RWPE2 (cell line): ENCODE data around the gene DNAH9.

ENCODE experiments used
- ATAC-seq: fragments of 200-7000 bp; cut with Tn5 transposase; 3 replicates; pipeline ENCODE4 v1.9.1; 2021; ENCODE audit warnings: low read depth
- DNase-seq: peaks from one replicate; pipeline ENCODE4 v3.0.0-alpha.2; 2020; ENCODE audit warnings: low spot score
- H3K27ac ChIP-seq: fragments of 450-650 bp; 2 replicates; pipeline ENCODE4 v1.5.1; 2017; ENCODE audit warnings: mild to moderate bottlenecking; ENCODE audit not compliant: poor library complexity, severe bottlenecking
- H3K27me3 ChIP-seq: fragments of 250-450 bp; sonication (Bioruptor Pico); 2 replicates; pipeline ENCODE4 v1.5.1; 2021; ENCODE audit warnings: mild to moderate bottlenecking, moderate library complexity; ENCODE audit not compliant: insufficient read depth, poor library complexity, severe bottlenecking
- H3K36me3 ChIP-seq: fragments of 250-450 bp; sonication (Bioruptor Pico); 2 replicates; pipeline ENCODE4 v1.5.1; 2020; ENCODE audit warnings: low read depth, mild to moderate bottlenecking, moderate library complexity
- H3K4me1 ChIP-seq: fragments of 250-450 bp; sonication (Bioruptor Pico); 2 replicates; pipeline ENCODE4 v1.5.1; 2021; ENCODE audit warnings: mild to moderate bottlenecking, moderate library complexity; ENCODE audit not compliant: insufficient read depth, poor library complexity, severe bottlenecking
- H3K4me3 ChIP-seq: fragments of 250-450 bp; sonication (Bioruptor Pico); 2 replicates; pipeline ENCODE4 v1.5.1; 2021; ENCODE audit warnings: mild to moderate bottlenecking, moderate library complexity; ENCODE audit not compliant: severe bottlenecking
- H3K9me3 ChIP-seq: fragments of 250-450 bp; sonication (Bioruptor Pico); 2 replicates; pipeline ENCODE4 v1.5.1; 2021; ENCODE audit warnings: mild to moderate bottlenecking, moderate library complexity; ENCODE audit not compliant: severe bottlenecking
- TF ChIP-seq, protein P1 (sequence below): fragments of 450-650 bp; IDR thresholded peaks from one replicate; pipeline ENCODE4 v1.5.1; 2017; ENCODE audit warnings: mild to moderate bottlenecking, moderate library complexity; ENCODE audit not compliant: poor library complexity, severe bottlenecking

Gene DNAH9

DNA sequence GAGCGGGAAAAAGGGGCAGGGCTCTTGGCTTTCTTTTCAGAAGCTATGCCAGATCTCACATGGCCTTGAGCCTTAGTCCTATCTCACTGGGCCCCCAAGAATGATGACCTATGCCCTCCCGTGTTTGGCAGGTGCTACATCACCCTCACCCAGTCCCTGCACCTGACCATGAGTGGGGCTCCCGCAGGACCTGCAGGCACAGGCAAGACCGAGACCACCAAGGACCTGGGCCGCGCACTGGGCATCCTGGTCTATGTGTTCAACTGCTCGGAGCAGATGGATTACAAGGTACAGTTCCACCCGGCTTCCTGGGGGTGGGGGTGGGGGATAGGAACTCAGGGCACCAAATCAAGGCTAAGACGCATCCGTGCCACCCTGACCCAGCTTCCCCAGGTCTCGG lies 120.9 kb downstream of the DNAH9 start:
- Histone ChIP-seq H3K27ac (no peak overlapping the region), H3K4me3 (no peak overlapping the region), H3K27me3 (no peaks in the 10 kb centered on the region), H3K36me3 (no peaks in the 10 kb centered on the region), H3K9me3 (no peaks in the 10 kb centered on the region), H3K4me1 (no peaks in the 10 kb centered on the region)
- DNase-seq, result no peak
- TF ChIP-seq, protein P1, sequence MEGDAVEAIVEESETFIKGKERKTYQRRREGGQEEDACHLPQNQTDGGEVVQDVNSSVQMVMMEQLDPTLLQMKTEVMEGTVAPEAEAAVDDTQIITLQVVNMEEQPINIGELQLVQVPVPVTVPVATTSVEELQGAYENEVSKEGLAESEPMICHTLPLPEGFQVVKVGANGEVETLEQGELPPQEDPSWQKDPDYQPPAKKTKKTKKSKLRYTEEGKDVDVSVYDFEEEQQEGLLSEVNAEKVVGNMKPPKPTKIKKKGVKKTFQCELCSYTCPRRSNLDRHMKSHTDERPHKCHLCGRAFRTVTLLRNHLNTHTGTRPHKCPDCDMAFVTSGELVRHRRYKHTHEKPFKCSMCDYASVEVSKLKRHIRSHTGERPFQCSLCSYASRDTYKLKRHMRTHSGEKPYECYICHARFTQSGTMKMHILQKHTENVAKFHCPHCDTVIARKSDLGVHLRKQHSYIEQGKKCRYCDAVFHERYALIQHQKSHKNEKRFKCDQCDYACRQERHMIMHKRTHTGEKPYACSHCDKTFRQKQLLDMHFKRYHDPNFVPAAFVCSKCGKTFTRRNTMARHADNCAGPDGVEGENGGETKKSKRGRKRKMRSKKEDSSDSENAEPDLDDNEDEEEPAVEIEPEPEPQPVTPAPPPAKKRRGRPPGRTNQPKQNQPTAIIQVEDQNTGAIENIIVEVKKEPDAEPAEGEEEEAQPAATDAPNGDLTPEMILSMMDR, result no peak
- no peak for ATAC-seq

DNA sequence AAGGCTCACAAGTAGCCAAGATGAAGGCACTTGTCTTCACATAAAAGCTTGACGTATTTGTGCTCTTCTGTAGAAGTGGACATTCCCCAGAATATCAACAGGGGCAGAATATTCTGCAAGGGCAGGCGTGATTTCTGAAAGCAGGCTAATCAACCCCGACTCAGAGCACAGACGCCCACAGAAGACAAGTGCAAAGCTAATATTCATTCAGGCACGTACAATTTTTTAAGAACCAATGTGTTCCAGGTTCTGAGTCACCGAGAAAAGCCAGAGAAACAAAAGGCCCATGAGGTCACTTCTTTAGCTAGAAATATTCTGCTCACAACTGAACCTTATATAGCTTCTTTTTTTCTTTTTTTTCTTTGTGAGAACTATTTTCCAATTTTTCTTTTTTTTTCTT lies 121.6 kb downstream of the DNAH9 start:
- TF ChIP-seq, protein P1, result no peak
- ATAC-seq, result no peak
- Histone ChIP-seq H3K27ac (no peak overlapping the region), H3K4me3 (no peak overlapping the region), H3K9me3 (no peaks in the 10 kb centered on the region), H3K27me3 (no peaks in the 10 kb centered on the region), H3K4me1 (no peaks in the 10 kb centered on the region), H3K36me3 (no peaks in the 10 kb centered on the region)
- no peak for DNase-seq

DNA sequence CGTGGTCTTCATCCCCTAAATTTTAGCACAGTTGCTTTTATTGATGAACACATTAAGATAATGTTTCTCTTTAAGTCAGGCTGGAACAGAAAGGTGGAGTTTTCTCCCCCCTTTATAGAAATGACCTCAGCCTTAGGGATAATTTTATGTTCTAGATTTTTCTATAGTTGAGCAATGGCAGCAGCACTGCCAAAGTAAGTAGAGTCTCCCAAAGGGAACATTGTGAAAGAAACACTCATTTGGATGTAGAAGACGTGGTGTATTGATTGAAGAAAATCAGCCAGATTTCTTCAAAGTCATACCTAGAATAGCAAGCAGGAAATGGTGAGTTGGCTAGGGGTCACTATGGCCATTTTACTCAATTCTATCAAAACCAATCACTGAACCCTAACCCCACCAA lies 122.5 kb downstream of the DNAH9 start:
- no peak for ATAC-seq
- H3K36me3 ChIP-seq, result no peaks in the 10 kb centered on the region

DNA sequence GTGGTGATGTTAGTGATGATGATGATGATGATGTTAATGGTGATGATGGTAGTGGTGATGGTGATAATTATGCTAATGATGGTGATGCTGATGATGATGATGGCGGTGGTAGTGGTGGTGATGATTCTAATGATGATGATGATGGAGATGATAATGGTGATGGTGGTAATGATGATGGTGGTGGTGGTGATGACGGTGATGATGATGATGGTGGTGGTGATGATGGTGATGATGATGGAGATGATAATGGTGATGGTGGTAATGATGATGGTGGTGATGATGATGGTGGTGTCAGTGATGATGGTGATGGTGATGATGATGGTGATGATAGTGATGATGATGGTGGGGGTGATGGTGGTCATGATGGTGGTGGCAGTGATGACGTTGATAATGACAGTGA lies 132.5 kb downstream of the DNAH9 start:
- ATAC-seq (no peak), DNase-seq (no peak)
- no peak overlapping the region for H3K27ac ChIP-seq
- no peaks in the 10 kb centered on the region for H3K9me3 ChIP-seq
- H3K36me3 ChIP-seq, result no peaks in the 10 kb centered on the region
- no peaks in the 10 kb centered on the region for H3K27me3 ChIP-seq
- H3K4me1 ChIP-seq, result no peaks in the 10 kb centered on the region
- H3K4me3 ChIP-seq, result no peak overlapping the region
- TF ChIP-seq, protein P1, result no peak

More for the DNA sequence above, 122.5 kb downstream of the DNAH9 start:
- no peaks in the 10 kb centered on the region for H3K9me3 ChIP-seq
- H3K27ac ChIP-seq, result no peak overlapping the region
- H3K4me1 ChIP-seq, result no peaks in the 10 kb centered on the region
- H3K27me3 ChIP-seq, result no peaks in the 10 kb centered on the region
- H3K4me3 ChIP-seq, result no peak overlapping the region
- DNase-seq, result no peak
- TF ChIP-seq, protein P1, result no peak

DNA sequence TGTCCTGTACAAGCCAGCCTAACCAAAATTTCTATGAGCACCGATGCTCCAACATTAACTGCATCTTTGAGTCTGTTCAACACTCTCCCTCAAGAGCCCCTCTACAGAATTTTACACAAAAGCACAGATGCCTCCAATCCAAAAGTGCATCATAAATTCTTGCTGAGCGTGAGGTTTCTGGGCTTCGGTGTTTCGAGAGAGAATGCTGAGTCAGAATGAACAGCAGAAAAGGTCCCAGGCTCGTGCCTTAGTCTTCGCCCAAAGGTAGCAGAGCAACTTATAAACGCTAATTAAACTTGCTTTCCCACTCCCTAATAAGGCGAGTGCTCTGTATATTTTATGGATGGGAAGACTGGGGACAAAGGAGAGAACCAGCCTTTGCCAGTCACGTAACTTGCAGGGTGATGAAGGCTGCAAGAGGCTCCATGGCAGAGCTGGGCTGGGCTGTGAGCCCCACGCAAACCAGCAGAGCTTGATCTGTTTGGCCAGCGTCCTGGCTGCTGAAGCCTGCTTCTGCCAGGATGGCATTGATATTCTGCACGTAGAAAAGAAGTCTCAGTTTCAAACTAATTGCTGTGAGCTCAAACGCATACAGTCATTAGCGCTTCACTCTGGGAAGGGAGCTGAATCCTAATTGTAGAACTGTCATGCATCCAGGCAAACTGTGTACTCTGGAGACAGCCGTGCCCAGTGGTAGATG lies 138.5 kb downstream of the DNAH9 start:
- Histone ChIP-seq H3K4me1 (no peaks in the 10 kb centered on the region), H3K27me3 (no peaks in the 10 kb centered on the region), H3K9me3 (no peaks in the 10 kb centered on the region), H3K27ac (no peak overlapping the region), H3K4me3 (no peak overlapping the region), H3K36me3 (no peaks in the 10 kb centered on the region)
- no peak for ATAC-seq
- DNase-seq, result no peak
- TF ChIP-seq, protein P1, result no peak
